GM10847 (cell line): Measurements from ENCODE around the gene ZBTB46.

Experiments used
- POLR2A ChIP-seq: IDR thresholded peaks from 2 replicates; pipeline ENCODE4 v1.6.1; 2011; ENCODE audit not compliant: insufficient read length; ENCODE audit errors: extremely low read depth

The ZBTB46 gene

DNA sequence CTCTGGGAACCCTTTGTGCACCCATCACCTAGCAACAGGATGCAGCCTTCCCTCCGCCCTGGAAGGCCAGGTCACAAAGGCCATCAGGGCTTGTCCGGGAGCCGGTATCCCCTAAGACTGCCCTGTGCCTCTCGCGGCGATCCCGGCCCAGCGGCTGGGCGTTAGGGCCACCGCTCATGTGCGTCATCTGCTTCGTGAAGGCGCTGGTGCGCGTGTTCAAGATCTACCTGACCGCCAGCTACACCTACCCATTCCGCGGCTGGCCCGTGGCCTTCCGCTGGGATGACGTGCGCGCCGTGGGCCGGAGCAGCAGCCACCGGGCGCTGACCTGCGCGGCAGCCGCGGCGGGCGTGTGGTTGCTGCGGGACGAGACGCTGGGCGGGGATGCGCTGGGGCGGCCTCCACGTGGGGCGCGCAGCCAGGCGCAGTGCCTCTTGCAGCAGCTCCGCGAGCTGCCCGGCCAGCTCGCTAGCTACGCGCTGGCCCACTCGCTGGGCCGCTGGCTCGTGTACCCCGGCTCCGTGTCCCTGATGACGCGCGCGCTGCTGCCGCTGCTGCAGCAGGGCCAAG lies 30.4 kb upstream of the ZBTB46 start, which contains the start of gene ABHD16B:
Gene ABHD16B (plus strand): TSS at position 134 of the 570 bp plus-strand sequence. CDS start 43 bp downstream, at position 177.
- TF ChIP-seq POLR2A = no peak

DNA sequence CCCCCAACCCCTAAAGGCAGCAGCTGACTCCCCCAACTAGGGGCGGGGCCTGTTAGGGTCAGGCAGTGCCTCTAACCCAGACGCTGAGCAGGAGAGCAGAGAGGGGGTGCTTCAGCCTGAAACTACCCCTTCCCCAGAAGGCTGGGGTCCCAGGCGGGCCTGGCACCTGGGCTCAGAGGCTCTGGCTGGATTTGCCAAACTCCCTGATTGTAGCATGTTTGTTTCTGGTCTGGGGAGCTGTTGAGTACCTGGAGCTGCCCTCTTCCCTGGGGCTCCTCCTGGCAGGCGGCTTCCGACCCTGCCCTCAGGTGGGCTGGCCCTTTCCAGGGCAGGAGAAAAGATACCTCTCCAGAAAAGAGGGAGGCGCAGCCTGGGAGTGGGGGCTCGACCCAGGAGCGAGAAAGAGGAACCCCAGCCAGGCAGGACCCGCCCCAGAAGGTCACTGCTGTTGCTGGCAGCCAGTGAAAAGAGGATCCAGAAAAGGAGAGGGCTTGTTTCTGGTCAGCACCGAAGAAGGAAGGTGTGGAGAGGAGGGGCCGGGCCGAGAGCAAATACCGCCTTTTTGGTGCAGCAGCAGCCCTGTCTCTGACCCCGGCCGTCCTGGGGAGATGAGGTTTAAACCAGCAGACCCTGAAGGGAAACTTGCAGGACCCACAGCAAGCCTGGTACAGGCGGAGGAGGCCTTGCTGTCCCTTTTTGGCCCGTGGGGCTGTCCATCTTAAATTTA lies 29.4 kb upstream of the ZBTB46 start:
- TF ChIP-seq POLR2A = no peak

DNA sequence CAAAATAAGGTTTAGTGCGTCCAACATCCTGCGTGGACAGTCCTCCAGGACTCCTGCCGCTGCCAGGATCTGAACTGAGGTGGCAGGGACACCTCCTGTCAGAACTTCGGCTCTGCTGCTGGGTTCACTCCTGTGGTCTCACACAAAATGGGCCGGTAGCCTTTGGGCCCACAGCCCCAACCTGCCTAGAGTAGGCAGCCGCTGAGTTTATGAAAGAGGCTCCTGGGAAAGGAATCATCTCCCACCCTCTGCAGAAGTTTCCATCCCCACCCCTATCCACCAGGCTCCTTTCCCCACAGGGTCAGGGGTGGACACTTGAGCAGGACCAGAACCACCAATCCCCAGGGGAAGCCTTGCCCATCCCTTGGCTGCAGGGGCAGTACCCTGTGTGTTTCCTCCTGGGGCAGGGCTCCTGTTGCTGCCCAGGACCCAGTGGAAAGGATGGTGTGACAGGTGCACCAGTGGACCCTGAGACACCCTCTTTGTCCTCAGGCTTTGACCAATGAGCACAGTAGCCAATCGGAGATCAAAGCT lies 28.2 kb upstream of the ZBTB46 start:
- TF ChIP-seq POLR2A = no peak

DNA sequence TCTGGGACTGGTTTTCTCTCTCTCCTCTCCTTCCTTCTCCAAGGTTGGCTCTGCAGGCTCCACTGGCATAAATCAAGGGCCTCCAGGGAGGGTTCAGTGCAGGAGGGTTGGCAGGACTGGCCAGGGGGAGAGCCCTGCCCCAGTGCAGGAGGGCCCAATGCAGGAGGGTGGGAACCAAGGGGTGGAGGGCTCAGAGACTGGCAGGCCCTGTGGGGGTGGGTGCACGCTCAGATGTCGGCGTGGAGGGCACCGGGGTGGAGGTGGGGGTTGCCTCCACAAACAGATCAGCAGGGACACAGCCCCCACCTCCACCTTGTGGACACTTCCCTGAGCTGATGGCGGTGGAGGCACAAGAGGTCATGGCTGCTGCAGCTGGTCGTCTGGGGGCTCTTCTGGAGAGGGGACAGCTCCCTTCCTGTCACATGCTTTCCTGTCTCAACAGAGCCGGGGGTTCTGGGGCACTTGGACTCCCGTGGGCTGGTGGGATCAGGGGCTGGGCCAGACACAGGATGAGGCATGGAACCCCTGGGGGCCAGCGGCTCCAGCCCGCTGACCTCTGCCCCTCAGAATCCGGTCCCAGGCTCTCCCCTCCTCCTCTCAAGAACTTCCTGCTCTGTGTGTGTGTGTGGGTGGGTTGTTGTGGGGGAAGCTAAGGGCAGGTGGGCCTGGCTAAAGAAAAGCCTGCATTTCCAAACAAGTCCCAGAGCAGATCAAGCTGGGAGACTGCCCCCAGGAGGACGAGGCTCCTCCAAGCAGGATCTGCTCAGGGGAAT lies 27.5 kb upstream of the ZBTB46 start:
- TF ChIP-seq POLR2A = no peak

DNA sequence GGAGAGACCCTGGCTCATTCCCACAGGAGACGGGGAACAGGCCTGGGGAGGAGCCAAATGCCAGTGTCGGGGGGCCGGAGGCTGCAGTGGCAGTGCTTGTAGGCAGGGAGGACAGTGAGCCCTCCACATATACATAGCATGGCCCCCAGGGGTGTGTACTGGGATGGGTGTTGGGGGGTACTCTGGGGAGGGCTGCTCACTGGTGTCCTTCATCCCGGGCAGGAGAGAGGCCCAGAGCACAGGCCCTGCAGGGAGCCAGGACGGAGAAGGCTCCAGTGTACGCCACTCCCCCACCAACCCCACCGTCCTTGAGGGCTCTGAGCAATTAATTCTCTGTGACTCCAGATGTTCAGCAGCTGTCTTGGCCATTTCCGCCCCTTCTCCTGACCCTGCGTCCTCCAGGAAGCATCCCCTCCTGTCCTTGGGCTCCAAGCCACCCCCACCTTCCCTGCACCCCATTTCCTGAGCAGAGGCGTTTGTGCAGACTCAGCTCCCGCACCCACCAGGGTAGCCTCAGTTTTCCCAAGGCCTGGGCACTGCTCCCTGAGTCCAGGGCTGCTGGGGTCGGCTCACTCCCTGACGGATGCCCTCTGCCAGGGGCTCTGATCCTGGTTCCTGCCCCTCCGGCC lies 26.8 kb upstream of the ZBTB46 start:
- TF ChIP-seq POLR2A = no peak

DNA sequence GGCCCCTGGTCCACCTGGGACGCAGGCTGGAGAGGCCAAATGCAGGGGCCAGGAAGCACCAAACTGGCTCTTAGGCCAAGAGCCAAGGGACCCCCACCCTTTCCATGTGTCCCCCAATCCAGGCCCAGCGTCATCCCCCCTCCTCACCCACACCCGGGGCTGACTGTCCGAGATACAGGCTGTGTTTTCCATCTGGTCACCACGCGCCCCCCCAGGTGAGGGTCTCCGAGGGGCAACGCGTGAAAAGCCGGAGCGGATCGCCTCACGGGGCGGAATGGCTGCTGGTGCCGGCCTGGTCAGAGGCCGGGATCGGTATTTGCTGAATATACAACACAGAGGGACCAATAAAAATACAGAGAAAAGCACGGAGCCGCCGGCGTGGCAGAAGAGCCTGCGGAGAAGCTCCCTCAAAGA lies 25.0 kb upstream of the ZBTB46 start:
- TF ChIP-seq POLR2A = no peak

DNA sequence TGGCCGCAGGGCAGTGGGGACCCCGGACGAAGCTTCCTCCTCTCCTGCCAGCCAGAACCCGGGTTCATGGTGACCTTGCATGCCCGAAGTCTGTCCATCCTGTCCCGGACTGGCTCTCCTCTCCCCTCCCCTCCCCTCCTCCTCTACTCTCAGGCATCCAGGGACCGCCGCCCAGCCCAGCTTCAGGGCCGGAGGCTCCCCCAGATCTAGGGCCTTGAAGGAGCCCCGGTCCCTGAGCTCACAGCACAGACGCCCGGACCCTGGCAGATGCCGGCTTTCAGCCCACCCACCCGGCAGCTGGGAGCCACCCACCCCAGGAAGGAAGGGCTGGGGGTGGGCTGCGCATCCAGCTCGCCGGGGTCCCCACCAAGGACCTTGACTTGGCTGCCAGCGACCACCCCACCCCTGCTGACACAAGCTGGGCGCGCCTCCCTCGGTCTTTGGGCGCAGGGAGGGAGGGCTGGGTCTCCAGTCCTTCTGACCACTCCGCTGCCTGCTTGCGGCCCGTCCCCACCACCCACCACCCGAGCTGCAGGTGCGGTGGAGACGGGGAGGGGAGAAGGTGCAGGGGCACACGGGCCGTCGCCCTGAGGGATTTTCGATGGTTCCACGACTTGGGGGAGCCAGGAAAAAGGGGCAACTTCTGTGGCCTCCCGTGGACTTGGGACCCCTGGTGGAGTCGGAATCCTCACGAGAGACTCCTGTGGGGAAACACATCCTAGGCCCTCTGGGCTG lies 24.5 kb upstream of the ZBTB46 start:
- no peak for TF ChIP-seq POLR2A

DNA sequence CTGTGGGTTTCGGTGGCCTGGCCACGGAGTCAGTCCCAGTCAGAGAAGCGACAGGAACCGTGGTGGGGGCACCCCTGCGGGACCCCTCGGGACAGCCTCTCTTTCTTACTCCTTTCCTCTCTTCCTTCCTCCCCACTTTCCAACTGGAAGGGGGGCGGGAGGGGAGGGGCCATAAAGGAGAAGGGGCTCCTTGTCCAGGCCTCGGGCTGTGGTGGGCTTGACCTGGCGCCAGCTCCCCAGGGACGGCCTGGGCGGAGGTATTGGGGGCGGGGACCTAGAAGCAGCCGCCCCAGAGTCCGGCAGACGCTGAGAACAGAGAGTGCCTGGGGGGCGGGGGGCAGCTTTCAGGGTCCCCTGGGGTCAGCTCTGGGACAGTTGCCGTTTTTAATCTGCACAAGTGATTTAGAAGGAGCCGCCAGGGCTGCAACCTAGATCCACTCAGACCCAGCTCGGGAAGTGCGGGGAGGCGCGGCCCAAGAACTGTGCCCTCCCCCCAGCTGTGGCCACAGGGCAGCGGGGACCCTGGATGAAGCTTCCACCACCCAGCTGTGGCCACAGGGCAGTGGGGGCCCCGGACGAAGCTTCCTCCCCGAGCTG lies 23.8 kb upstream of the ZBTB46 start:
- no peak for TF ChIP-seq POLR2A

DNA sequence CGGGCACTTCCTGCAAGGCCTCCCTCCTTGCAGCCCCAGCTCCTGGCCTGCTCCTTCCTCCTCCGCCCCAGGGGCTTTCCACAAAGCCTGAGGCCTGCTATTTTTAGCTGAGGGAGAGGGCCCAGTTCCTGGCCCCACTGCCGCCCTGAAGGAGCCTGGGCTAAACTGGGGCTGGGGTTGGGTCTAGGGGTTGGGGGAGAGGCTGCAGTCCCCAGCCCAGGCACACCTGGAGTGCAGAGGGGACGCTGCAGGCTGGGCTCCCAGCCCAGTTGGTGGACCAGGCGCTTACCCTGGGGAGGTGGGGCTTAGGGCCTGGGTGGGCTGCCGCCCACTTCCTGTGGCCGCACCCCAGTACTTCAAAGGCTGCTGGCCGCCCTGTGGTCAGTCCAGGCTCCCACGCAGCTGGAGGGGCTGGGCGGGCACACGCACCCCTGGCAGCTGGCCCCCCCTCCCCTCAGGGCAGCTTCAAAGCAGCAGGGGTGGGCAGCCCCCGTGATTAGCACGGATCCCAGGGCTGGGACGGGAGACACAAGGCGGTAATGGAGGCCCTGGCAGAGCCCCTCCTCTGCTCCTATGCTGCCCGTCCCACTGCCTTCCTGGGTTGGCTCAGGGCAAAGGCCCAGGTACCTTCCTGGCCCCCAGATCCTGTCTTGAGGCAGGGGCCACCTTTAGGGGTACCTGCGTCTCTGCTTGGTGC lies 23.2 kb upstream of the ZBTB46 start:
- TF ChIP-seq POLR2A = no peak

DNA sequence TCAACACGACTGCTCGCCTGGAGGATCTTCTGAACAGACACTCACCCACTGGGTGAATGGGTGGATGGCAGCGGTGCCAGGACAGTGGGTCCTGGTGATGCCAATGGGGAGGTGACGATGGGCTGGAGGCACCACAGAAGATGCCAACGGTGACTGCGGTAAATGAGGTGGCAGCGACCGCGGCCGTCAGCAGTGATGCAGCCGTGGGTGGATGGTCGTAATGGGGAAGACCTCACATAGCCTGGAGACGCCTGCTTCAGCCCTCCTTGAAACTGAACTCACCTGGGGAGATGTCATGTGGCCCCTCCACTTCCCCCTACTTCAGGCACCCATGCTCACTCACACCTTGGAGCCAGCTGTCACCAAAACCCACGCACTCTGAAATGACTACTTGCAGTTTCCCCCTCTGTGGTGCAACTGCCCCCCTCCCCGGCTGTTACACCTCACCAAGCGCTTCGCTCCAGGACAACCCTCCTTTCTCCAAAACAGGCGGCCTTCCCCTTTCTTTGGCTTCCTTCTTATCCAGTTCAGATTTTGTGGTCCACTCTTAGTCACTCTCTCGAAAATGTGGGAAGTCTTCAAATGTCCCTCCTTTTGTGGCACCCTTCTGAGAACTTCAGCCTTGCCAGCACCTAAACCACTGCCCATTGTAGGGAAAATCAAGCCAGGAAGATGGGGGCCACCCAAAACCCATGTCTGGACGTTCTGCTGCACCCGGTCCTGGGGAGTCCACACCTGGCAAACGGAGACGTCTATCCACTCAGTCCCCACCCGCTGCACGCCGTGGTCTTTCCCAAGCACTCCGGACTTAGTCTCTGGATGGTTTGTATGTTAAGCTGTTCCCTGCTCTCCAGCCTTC lies 19.9 kb upstream of the ZBTB46 start:
- no peak for TF ChIP-seq POLR2A

DNA sequence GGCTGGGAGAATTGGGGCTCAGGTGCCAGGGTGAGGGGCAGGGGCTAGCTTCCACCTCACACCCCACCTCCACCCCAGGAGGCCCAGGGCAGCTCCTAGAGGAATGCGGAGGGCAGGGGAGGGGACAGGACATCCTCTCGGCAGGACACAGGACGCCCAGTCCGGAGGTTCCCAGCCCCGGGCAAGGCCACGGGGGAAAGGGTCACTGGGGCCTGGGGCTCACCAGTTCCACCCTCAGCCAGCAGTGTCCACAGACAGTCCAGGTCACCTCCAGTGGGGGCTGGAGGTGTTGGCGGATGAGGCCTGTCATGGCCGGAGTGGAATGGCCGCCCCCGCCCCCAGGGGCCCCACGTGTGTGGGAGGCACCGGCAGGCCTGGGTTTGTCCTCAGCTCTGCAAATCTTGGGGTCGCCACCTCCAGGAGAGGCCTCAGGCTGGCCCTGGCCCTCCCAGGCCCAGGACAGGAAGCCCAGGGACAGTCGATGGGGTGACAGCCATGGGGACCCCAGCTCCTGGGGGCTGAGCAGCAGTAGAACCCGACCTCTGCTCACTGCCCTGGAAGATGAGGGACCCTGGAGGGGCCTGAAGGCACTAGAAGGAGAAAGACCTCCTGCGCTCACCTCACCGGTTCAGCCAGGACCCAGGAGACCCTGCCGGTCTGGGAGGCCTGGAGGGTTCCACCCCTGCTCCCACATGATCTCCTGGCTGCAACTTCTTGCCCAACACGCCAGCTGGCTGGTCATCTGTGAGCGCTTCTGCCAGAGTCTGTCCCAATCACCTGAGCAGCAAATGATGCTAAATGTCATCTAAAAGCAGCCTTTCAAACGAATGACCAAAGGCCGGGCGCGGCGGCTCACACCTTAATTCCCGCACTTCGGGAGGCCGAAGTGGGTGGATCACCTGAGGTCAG lies 17.2 kb upstream of the ZBTB46 start:
- no peak for TF ChIP-seq POLR2A
